Cardiac muscle cell (in vitro differentiated cells and primary cell): Measurements from ENCODE around the gene ERC1. TPM values are rescaled to one million over a fixed set of nuclear protein-coding genes. Genes with fewer than 3 reads are reported as not detected.
A peak's percentile ranks its signal among the peaks of the same experiment; 100 is the strongest.

ENCODE experiments used
- DNase-seq, 2 donors: peaks; one replicate each; pipeline versions ENCODE4 v3.0.0 to v3.0.0-alpha.2; 2010 to 2017; ENCODE audit warnings: low read depth in 1 of 2, low spot score in 1 of 2
- H3K27ac ChIP-seq: fragments of 200-600 bp; sonication (generic); 2 replicates; pipeline ENCODE4 v1.5.1; 2016
- H3K27me3 ChIP-seq: fragments of 200-600 bp; sonication (generic); 2 replicates; pipeline ENCODE4 v1.6.0; 2016; ENCODE audit warnings: control low read depth
- H3K36me3 ChIP-seq: fragments of 200-600 bp; sonication (generic); 2 replicates; pipeline ENCODE4 v1.5.1; 2016; ENCODE audit warnings: control low read depth
- H3K4me1 ChIP-seq: fragments of 200-600 bp; sonication (generic); 2 replicates; pipeline ENCODE4 v1.8.1; 2017; ENCODE audit warnings: low read depth, mild to moderate bottlenecking, mixed run types
- H3K4me3 ChIP-seq: fragments of 200-600 bp; sonication (generic); 2 replicates; pipeline ENCODE4 v1.5.1; 2016; ENCODE audit warnings: mild to moderate bottlenecking
- H3K9me3 ChIP-seq: fragments of 200-600 bp; sonication (generic); 2 replicates; pipeline ENCODE4 v1.5.1; 2017; ENCODE audit warnings: low read depth, mild to moderate bottlenecking, control low read depth
- CTCF ChIP-seq: IDR thresholded peaks from 2 replicates; pipeline ENCODE4 v1.5.1; 2012; ENCODE audit warnings: low read depth, mild to moderate bottlenecking, low read length
- polyA plus RNA-seq: library from polyadenylated mRNA; unstranded; fragments of >200 nt; fragmentation: Nextera tagmentation; extraction: Ambion mirVana; gene quantifications from 2 replicates; pipeline ENCODE4 v1.2.1, GENCODE V29; 2016
- total RNA-seq: library from RNA; depleted of rRNA; stranded (reverse); fragments of >200 nt; gene quantifications from 2 replicates; pipeline ENCODE4 v1.2.3, GENCODE V29; 2016

The ERC1 gene
- total and polyA plus RNA-seq, 2 experiments from 2014 or later, result 34.1 to 46.3 TPM

- TF ChIP-seq CTCF, result no peak
- Histone ChIP-seq H3K27ac (peak overlapping the region; percentile 1), H3K4me3 (no peak overlapping the region), H3K27me3 (peaks cover 7% of the 10 kb centered on the region), H3K36me3 (peaks cover 5% of the 10 kb centered on the region), H3K9me3 (no peaks in the 10 kb centered on the region), H3K4me1 (peaks cover 32% of the 10 kb centered on the region)
- DNase-seq, result no peak
Observed at GRCh38 chr12:1534748-1535147, 543.7 kb downstream of the ERC1 start.

- Histone ChIP-seq H3K9me3 (no peaks in the 10 kb centered on the region), H3K36me3 (no peaks in the 10 kb centered on the region), H3K27ac (no peak overlapping the region), H3K4me1 (peaks cover 32% of the 10 kb centered on the region), H3K27me3 (no peaks in the 10 kb centered on the region), H3K4me3 (no peak overlapping the region)
- DNase-seq, result no peak
- no peak for TF ChIP-seq CTCF
Observed at GRCh38 chr12:1536817-1537216, 545.8 kb downstream of the ERC1 start.

GRCh38 chr12:1539135-1539534, 548.1 kb downstream of the ERC1 start:
- no peak for TF ChIP-seq CTCF
- peak overlapping the region; percentile 23 for H3K27ac ChIP-seq
- no peaks in the 10 kb centered on the region for H3K36me3 ChIP-seq
- peaks cover 16% of the 10 kb centered on the region for H3K4me1 ChIP-seq
- no peaks in the 10 kb centered on the region for H3K27me3 ChIP-seq
- no peaks in the 10 kb centered on the region for H3K9me3 ChIP-seq
- H3K4me3 ChIP-seq, result no peak overlapping the region
- DNase-seq, result no peak

- Histone ChIP-seq H3K36me3 (no peaks in the 10 kb centered on the region), H3K27me3 (no peaks in the 10 kb centered on the region), H3K9me3 (no peaks in the 10 kb centered on the region), H3K27ac (no peak overlapping the region), H3K4me3 (no peak overlapping the region), H3K4me1 (peaks cover 2% of the 10 kb centered on the region)
- no peak for DNase-seq
- no peak for TF ChIP-seq CTCF
Observed at GRCh38 chr12:1540690-1541089, 549.7 kb downstream of the ERC1 start.

- no peak for TF ChIP-seq CTCF
- Histone ChIP-seq H3K27ac (no peak overlapping the region), H3K4me3 (no peak overlapping the region), H3K27me3 (no peaks in the 10 kb centered on the region), H3K9me3 (no peaks in the 10 kb centered on the region), H3K36me3 (no peaks in the 10 kb centered on the region), H3K4me1 (no peaks in the 10 kb centered on the region)
- DNase-seq, result no peak
Observed at GRCh38 chr12:1542599-1542998, 551.6 kb downstream of the ERC1 start.
